HUDEP-2 (cell line): ENCODE data around the gene PCIF1.
"Not testable (repeated sequence)": the region's sequence is repeated elsewhere in the genome, so short reads cannot be mapped to it uniquely, and the experiment has no call there.

Source experiments
- DNase-seq, 76 experiments: peaks; one replicate each; lab custom pipeline; 2025; ENCODE audit not compliant: unreplicated experiment in 76 of 76; lab: John Stamatoyannopoulos, UW

The PCIF1 gene

DNA sequence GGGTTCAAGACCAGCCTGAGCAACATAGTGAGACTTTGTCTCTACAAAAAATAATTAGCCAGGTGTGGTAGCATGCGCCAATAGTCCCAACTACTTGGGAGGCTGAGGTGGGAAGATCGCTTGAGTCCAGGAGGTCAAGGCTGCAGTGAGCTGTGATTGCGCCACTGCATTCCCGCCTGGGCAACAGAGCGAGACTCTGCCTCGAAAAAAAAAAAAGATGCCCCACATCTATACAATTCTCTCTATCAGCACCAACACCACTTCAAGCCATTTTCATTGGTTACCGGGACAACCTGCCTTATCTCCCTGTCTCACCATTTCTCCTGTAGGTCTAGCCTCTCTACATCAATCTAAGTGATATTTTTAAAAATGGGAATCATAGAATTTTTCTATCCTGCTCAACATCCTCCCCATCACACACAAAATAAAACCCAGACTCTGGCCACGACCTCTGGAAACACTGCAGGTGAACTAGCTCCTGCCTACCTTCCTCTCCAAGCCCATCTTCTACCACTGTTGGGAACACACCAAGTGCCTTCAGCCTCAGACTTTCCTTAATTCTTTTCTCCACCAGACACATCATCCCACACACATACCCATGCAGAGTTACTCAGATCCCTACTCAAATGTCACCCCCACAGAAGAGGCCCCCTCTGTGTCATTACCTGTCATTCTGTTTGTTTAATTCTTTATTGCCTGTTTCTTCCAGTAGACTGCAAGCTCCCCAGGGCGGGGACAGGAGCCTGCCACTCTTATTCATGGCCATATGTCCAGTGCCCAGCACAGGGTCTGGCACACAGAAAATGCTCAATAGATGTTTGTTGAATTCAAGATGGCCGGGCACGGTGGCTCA is 12.9 kb upstream of the PCIF1 start:
- no peak for DNase-seq

GRCh38 chr20:45924391-45925261 is 9.9 kb upstream of the PCIF1 start:
- no peak for DNase-seq

GRCh38 chr20:45925821-45926506 is 8.5 kb upstream of the PCIF1 start:
- DNase-seq: no peak

- no peak for DNase-seq
These were observed 7.8 kb upstream of the PCIF1 start for GRCh38 chr20:45926731-45927070.

DNA sequence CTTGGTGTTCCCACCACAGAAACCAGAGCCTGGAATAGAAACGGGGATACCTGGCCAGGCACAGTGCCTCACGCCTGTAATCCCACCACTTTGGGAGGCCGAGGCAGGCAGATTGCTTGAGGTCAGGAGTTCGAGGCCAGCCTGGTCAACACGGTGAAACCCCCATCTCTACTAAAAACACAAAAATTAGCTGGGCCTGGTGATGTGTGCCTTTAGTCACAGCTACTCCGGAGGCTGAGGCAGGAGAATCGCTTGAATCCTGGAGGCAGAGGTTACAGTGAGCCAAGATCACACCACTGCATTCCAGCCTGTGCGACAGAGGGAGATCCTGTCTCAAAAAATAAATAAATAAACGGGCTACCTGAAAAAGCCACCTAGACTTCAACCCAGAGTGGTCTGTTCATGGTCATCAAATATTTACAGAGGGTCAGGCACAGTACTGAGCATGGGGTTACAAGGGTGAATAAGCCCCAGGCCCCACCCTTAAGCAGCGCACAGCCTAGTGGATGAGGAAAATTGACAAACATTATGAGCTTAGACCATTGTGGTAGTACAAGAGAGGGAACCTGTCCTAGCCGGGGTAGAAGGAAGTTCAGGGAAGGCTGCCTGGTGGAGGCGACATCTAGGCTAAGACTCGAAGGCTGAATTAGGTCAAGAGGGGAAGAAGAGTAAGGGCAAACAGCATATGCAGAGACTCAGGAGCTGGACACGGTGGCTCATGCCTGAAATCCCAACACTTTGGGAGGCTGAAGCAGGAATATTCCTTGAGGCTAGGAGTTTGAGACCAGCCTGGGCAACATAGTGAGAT is 7.2 kb upstream of the PCIF1 start:
- DNase-seq: no peak

GRCh38 chr20:45931680-45932079 is 2.8 kb upstream of the PCIF1 start:
- not testable (repeated sequence) for DNase-seq

DNA sequence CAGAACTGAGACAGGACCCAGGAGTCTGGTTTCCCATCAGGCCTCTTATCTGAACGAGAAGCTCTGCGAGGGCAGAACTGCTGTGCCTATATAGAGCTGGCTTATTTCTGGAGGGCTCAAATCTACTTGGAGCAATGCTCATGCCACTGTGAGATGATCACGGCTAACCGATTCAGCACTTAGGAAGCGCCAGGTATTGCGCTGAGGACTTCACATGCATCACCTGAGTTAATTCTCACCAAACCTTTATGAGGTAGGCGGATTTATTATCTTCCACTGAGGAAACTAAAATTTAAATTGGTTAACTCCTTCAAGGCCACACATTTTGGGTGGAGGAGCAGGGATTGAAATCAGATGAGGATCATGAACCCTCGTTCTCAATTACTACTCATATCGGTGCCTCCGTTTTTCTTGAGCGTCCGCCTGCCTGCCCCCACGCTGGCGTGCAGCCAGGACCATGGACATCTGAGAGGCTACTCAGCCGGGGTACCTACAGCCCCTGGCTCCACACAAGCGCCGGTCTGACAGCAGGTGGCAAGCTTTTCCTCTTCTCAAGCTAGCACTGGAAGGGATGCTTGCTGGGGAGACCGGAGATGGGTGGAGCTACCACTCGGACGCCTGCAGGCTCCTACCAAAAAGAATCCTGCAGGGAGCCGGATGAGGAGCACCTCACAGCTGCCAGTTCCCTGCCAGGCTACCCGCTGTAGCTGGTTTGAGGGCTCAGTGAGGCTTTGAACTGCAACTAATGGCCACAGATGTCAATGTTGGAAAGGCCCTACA is 1.0 kb upstream of the PCIF1 start:
- DNase-seq: peak in 71 of 76 experiments; percentile 7 to 77 (median 47)

- peak in 33 of 76 experiments; percentile 6 to 69 (median 40) for DNase-seq
These were observed 367 bp upstream of the PCIF1 start for GRCh38 chr20:45934046-45934585.

DNA sequence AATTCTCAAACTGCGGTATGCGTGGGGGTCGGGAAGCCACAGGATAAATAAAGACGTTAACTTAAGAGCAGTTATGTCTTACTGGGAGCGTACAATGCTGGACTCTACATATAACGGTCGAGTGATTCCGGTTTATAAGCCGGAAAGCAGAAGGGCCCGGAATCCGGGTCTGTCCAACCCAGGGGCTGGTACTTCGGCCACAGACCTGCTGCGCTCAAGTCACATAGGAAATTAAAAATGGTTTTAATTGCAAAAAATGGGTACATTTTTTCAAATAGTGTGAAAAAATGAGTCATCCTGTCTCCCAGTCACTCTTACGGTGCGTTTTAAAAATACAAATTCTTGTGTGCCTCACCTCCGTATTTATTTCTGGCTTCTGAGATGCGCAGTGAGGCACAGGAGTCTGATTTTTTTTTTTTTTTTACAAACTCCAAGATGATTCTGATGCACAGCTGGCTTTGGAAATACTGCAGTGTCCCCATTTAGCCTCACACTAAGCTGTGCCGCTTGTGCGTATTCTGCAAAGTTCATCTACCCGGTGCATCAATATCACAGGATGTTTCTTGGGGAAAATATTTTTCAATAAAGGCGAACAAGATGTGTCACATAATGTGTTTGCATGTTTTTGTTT is 1.0 kb downstream of the PCIF1 start:
- no peak for DNase-seq

- DNase-seq: peak in 1 of 76 experiments; percentile 2
These were observed 3.3 kb downstream of the PCIF1 start for GRCh38 chr20:45937765-45938164.

GRCh38 chr20:45938727-45939438 is 4.4 kb downstream of the PCIF1 start:
- DNase-seq: no peak

- no peak for DNase-seq
These were observed 5.6 kb downstream of the PCIF1 start for GRCh38 chr20:45940053-45940452.

GRCh38 chr20:45940469-45940868 is 6.0 kb downstream of the PCIF1 start:
- no peak for DNase-seq

DNA sequence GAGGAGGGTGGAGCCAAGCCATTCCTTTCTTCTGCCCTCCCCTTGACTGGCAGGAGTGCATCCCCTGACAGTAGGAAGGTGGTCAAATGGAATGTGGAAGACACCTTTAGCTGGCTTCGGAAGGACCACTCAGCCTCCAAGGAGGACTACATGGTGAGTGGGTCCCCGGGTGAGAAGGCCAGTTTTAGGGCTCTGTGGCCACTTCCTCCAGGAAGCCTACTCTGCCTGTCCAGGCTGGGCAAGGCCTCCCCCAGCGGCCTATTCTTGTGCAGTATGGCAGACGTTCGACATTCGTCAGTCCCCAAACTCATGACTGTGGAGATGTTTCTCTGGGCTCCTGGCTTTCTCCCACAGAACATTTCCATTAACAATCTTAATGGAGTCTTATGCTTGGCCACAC is 9.1 kb downstream of the PCIF1 start:
- DNase-seq: no peak

GRCh38 chr20:45944151-45944964 is 9.9 kb downstream of the PCIF1 start:
- peak in 2 of 76 experiments; percentile 25 to 26 for DNase-seq

DNA sequence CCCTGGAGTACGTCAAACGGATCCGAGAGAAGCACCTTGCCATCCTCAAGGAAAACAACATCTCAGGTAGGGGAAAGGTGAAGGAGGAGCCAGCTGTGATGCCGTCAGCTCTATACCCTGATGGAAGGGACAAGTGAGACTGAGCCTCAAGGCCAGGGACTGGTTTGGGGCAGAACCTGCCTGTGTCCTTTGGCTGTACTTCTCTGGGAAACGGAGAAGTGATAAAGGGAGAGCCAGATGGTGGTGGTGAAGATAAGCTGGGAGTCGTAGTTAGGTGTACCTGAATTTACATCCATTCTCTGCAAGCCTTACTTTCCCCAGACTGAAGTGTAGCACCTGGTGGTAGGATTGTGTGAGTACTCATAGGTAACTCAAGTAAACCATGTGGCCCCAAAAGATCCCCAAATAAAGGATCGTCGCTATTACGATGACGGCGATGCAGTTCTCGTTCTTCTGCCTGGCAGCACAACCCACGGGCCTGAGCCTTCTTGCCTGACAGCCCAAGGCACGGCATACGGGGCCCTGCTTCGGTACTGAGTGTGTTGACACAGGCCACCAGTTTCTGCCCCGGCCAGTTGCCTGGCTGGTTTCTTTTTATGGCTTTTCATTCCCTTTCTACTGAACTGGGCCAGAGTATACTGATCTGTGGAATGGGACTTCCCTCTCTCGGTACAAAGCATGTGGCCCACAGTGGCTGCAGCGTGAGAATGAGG is 10.6 kb downstream of the PCIF1 start:
- no peak for DNase-seq

DNA sequence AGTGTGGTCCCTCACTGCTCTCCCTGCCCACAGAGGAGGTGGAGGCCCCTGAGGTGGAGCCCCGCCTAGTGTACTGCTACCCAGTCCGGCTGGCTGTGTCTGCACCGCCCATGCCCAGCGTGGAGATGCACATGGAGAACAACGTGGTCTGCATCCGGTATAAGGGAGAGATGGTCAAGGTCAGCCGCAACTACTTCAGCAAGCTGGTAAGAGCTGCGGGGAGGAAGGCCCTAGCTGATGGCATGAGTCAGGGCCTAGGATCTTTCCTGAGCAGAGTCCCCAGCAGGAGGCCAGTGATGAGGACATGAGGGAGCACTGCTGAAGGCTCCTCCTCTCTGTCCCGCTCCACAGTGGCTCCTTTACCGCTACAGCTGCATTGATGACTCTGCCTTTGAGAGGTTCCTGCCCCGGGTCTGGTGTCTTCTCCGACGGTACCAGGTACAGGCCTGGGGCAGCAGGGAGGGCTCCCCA is 11.2 kb downstream of the PCIF1 start:
- DNase-seq: peak in 14 of 76 experiments; percentile 5 to 32 (median 26)
